Bronchial smooth muscle cell (primary cell): Measurements from ENCODE around the gene CCDC83. TPM values are rescaled to one million over a fixed set of nuclear protein-coding genes. Genes with fewer than 3 reads are reported as not detected.

Experiments
- total RNA-seq: library from RNA; depleted of rRNA; stranded (reverse); fragments of >200 nt; gene quantifications from 2 replicates; pipeline ENCODE4 v1.2.1, GENCODE V29; 2014

Gene CCDC83
- total RNA-seq: not detected in 2 replicates

GRCh38 chr11:85855341-85855656 lies at the start of gene CCDC83:
CCDC83 (plus strand) TSS chr11:85855383; CDS start chr11:85865124, 9,741 bp downstream.

DNA sequence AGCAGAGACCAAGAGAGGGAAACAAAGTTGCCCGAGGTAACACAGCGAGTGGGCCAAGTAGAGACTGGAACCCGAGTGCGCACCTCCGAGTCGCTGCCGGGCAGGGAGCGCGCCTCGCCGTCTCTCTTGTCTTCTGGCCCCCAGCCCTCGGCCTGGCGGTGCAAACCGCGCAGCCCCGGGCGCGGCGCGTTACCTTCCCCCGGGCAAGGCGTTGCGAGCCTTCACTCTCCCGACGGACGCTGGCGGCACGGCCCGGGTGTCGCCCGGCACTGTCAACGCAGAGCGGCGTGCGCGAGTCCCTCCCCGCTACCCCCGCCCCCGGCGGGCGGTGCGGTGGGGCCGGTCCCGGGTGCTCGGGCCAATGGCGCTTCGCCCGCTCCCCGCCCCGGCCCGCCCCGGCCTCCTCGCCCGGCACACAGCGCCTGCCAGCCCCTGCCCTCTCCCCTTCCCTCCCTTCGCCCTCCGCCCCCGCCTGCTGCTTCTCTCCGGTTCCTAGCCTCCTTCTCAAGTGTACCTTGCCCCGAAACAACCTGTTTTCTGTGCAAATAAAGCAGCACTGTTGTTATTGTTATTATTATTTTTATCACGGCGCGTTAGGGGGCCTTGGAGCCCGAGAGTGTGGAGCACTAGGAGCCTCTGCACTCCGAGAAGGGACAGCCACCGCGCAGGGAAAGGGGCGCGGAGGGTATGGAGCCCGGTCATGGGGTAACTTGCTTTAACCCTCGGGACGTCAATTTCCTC lies 44.1 kb upstream of the CCDC83 start, which contains the start of gene SYTL2:
Gene SYTL2 (minus strand): TSS at position 271 of the 741 bp plus-strand sequence. CDS start 53,416 bp downstream, outside the sequence.

Other genes with a start within 250 kb of the CCDC83 start
- 3.3 TPM in 2 replicates for gene DLG2, start 228.0 kb upstream of the CCDC83 start, total RNA-seq
- 26.9 and 61.2 TPM in 2 replicates for gene TMEM126B, start 226.8 kb upstream of the CCDC83 start, total RNA-seq
- 38.4 and 40.5 TPM in 2 replicates for gene TMEM126A, start 207.4 kb upstream of the CCDC83 start, total RNA-seq
- 36.1 and 36.6 TPM in 2 replicates for gene CREBZF, start 190.3 kb upstream of the CCDC83 start, total RNA-seq
- 7.1 and 8.7 TPM in 2 replicates for gene CCDC89, start 169.2 kb upstream of the CCDC83 start, total RNA-seq
- gene SYTL2, start 44.2 kb upstream of the CCDC83 start, total RNA-seq: 9.2 and 42.7 TPM in 2 replicates
- 143 and 192 TPM in 2 replicates for gene PICALM, start 213.7 kb downstream of the CCDC83 start, total RNA-seq